ENCODE data around the gene KIAA0586.

KIAA0586 gene

DNA sequence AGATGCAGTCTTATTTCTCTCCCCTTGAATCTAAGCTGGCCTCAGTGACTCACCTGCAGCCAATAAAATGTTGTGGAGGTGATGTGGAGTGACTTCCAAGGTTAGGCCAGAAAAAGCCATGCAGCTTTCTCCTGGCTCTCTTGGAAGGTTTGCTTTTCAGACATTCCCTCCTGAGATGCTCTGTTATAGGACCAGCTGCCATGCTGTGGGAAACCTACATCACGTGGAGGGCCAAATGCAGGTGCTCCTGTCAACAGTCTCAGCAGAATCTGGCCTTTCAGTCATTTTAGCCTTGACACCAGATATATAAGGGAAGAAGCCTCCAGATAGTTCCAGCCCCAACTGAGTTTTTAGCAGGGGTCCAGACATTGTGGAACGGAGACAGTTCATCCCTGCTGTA lies 172.2 kb downstream of the KIAA0586 start:
- no peak for DNase-seq

All from activated CD4-positive, alpha-beta T cell treated with anti-CD3 and anti-CD28 coated beads, Interleukin-2, Interleukin-6, amounts not matched to agents 100 ng/mL and 50 ng/mL, durations not matched to agents 16 hours and 8 hours (primary cell).